ENCODE data around the gene SSR1.
"Not testable (repeated sequence)": the region's sequence is repeated elsewhere in the genome, so short reads cannot be mapped to it uniquely, and the experiment has no call there.

Gene SSR1

DNA sequence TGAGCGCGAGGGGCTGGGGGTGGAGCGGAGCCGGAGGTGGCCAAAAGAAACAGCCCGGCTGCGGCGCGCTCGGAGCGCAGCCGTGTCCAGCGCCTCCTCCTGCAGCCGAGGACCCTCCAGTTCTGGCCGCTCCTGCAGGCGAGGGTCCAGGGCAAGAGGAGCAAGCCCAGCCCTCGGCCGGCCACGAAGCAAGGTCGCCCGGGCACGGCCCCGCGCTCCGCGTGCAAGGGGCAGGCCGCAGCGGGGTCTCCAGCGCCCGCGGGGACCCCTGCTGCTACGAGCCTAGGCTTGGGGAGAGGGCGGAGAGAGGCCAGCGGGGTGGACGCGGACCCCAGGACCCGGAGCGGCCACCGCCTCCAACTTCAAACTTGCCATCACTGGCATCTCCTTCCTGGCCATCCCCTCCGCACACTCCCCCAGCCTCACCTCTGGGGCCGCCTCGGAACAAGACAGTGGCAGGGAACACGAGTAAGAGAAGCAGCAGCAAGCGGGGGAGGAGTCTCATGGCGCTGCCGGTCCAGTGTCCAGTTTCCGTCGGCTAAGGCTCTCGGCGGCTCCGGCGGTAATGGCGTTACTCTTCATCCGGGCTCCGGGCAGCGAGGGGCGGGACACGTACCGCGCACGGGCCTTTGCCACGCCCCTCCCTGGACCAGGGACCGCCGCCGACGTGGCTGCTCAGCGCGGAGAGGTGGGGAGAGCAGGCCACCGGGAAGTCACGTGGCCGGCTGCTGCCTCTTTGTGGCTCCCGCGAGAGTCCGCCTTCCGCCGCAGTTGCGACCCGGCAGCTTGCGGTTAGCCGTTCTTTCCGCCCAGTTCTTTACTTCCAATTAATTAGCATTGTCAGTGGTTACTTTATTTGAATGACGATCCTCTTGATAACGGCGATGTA, at the start of gene SSR1:
Gene SSR1 (minus strand): TSS at position 584 of the 889 bp plus-strand sequence. CDS start 79 bp downstream, at position 505.
- peak; percentile 96 for DNase-seq

DNA sequence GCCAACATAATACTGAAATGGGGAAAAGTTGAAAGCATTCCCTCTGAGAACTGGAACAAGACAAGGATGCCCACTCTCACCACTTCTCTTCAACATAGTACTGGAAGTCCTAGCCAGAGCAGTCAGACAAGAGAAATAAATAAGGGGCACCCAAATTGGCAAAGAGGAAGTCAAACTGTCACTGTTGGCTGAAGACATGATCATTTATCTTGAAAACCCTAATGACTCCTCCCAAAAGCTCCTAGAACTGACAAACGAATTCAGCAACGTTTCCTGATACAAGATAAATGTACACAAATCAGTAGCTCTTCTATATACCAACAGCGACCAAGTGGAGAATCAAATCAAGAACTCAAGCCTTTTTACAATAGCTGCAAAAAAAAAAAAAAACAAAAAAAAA, 38.9 kb upstream of the SSR1 start:
- DNase-seq = not testable (repeated sequence)

DNA sequence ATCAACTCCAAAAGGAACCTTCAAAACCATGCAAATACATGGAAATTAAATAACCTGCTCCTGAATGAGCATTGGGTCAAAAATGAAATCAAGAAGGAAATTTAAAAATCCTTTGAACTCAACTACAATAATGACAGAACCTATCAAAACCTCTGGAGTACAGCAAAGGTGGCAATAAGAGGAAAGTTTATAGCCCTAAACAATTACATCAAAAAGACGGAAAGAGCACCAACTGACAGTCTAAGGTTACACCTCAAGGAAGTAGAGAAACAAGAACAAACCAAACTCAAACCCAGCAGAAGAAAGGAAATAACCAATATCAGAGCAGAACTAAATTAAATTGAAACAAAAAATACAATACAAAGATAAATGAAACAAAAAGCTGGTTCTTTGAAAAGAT, 37.6 kb upstream of the SSR1 start:
- DNase-seq = not testable (repeated sequence)

DNA sequence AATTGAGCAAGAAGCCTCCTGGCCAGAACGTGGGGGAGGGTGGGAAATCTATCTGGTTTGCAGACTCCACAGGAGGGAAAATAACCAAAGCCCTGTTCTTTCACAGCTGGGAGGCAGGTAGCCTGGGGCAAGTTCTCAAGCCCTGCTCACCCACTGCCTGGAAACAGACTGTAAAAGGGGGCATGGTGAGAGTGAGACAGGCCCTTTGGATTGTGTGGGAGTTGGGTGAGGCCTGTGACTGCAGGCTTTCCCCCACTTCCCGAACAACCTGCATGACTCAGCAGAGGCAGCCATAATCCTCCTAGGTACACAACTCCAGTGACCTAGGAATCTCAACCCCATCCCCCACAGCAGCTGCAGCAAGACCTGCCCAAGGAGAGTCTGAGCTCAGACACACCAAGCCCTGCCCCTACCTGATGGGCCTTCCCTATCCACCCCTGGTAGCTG, 34.6 kb upstream of the SSR1 start:
- DNase-seq = not testable (repeated sequence)

DNA sequence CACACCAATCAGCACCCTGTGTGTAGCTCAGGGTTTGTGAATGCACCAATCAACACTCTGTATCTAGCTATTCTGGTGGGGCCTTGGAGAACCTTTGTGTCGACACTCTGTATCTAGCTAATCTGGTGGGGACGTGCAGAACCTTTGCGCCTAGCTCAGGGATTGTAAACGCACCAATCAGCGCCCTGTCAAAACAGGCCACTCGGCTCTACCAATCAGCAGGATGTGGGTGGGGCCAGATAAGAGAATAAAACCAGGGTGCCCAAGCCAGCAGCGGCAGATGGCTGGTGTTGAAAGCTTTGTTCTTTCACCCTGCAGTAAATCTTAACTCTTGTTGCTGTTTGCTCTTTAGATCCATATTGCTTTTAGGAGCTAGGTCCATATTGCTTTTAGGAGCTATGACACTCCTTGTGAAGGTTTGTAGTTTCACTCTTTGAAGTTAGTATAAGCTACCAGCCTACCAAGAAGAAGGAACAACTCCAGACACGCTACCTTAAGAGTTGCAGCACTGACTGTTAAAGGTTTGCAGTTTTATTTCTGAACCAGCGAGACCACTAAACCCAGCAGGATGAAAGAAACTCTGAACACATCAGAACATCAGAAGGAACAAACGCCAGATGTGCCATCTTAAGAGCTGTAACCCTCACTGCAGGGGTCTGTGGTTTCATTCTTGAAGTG, 31.9 kb upstream of the SSR1 start:
- DNase-seq = not testable (repeated sequence)

DNA sequence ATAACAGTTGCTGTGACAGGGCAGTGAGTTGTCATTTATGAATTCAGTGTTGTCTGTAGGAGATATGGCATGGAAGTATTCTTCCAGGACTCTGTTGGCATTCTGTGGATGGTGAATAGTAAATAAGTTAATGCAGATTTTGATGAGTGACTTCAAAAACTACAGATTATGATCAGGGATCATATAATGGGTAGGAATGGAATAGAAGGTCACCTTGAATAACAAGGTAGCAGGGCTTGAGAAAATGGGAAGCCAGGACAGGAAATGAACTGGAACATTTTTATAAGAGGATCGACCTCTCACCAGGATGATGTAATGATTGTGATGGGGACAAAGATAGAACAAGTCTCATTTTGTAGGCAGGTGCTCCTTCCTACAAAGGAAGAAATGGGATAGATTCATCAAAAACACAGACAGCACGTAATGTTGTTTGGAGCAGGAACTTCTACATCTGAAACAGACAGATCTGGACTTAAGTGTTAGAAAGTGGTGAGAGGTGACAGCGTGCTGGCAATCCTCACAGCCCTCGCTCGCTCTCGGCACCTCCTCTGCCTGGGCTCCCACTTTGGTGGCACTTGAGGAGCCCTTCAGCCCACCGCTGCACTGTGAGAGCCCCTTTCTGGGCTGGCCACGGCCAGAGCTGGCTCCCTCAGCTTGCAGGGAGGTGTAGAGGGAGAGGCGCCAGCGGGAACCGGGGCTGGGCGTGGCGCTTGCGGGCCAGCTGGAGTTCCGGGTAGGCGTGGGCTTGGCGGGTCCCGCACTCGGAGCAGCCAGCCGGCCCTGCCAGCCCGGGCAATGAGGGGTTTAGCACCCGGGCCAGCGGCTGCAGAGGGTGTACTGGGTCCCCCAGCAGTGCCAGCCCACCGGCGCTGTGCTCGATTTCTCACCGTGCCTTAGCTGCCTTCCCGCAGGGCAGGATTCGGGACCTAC, 30.8 kb upstream of the SSR1 start:
- no peak for DNase-seq

DNA sequence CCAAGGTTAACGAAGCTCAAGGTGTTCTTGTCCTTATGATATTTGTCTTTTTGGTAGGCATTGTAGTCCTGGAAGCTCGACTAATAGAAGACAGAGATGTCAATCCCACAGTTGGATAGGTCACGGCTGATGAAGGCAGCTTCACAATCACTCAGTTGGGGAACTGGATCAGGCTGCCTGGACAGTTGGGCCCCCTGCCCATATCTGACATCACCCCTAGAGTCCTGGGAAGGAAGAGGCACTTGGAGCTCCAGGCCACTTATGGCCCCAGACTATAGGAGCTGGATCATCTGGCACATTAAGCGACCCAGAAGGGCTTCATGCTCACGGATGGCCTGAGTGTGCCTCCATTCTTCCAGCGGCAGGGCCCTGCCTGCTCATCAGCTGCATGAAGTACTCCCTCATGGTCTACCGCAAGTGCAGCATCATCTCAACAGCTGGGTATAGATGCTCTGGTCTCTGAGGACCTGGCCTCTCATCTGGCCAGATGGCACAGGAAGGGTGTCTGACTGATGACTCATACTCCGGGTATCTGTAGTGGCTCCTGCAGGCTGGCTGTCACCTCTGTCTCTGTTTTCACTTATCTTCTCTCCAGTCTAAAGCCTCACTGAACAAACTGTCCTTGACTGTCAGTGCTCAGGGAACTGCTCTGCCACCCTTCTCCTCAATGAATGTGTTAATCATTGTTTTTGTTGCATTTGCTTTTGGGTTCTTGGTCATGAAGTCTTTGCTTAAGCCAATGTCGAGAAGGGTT, 29.2 kb upstream of the SSR1 start:
- no peak for DNase-seq

DNA sequence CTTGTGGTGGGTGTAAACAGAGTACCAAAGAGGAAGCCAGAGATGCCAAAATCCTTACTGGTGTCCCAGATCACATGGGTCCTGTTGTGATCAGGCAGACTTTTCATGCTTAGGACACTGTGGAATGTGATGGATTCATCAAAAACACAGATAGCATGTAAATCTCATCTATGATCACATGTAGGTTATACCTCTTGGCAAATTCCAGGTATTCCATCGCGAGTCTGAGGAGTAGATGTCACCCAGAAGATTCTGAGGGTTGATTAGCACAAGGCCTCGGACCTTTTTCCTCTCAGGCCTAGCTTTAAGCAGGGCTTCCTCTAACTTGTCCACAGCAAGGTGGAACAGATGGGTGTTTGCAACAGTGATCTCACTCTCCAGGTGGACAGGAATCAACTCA, 28.3 kb upstream of the SSR1 start:
- DNase-seq = no peak

DNA sequence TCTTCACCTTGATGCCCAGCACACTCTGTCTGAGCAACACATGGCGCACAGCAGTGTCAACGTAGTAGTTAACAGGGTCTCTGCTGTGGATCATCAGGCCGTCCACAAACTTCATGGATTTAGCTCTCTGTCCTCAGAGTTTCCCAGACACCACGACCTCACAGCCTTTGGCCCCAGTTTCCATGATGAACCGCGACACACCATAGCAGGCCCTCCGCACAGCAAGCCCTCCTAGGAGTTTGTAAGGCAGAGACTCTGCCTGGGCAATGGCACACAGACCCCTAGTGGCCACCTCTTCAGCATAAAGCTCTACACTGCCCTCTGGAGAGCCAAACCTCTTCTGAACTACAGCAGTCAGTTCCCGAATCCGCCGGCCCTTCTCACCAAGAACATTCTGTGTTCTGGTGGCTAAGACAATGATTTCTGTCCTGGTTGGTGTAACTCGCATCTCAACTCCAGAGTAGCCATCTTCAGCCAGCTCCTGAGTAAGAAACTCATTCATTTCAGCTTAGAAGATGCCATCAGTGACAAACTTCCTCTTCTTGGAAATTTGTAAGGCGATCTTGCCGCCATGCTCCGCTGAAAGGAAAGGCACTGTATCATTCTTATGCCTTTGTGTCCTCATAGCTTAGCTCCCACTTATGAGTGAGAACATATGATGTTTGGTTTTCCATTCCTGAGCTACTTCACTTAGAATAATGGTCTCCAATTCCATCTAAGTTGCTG, 26.2 kb upstream of the SSR1 start:
- DNase-seq = not testable (repeated sequence)

DNA sequence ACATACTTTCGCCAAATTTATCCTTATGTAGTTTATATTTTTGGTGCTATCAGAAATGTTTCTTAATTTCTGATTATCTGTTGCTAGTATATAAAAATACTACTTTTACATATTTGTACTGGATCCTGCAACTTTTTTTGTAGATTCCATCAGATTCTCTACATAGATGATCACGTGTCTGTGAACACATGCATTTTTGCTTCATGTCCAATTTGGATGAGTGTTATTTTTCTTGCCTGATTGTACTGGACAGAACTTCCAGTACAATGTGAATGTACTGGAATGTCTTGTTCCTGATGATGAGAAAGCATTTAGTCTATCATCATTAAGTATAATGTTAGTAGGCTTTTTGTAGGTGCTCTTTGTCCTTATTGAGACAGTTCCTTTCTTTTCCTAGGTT, 25.0 kb upstream of the SSR1 start:
- no peak for DNase-seq

DNA sequence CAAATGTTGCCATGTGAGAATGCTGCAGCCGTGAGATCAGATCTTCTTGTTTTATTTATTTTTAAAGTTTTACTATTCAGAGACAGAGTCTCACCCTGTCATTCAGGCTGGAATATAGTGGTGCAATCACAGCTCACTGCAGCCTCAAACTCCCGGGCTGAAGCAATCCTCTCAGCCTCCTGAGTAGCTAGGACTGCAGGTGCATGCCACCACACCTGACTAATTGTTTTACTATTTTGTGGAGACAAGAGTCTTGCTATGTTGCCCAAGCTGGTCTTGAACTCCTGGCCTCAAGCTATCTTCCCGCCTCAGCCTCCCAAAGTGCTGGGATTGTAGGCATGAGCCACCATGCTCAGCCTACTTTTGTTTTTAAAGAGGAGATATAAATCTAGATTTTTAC, 22.5 kb upstream of the SSR1 start:
- no peak for DNase-seq

DNA sequence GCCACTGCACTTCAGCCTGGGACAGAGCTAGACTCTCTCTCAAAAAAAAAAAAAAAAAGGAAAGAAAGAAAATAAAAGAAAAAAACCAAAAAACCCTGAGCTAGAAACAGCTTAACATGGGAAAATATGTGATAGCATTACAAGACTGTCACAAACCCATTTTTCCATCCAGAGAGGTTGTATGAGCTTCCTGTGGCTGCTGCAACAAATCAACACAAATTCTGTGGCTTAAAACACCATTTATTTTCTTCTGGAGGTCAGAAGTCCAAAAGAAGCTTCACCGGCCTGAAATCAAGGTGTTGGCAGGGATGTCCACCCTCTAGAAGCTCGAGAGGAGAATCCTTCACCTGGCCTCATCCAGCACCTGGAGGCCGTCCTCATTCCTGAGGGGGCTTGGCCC, 21.7 kb upstream of the SSR1 start:
- no peak for DNase-seq

DNA sequence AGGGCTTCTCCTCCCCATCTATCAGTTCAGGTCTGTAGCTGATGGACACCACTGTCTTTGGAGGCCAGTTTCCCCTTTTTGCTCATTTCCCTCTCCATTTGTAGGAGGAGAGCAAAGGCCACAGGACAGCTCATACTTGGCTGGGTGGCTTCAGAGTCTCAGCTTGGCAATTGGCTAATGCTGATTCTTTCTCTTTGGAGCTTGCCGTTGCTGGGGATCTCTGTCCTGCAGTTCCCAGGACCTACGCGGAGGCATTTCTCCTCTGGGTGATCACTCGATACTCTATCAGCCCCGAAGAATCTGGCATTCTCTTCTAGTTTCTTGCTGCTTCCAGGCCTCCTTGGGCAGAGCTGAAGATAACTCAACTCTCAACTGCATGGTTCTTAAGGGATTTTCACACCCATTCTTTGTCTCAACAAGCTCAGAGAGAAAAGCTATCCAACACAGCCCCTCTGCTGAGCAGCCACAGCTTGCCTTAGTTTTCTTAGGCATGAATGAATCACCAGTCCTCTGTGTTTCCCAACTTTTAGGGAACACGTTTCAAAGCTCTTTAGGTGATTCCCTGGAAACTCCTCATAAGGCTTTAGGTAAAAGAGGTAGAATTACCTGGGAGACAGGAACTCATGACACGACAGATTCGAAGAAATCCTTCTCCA, 19.2 kb upstream of the SSR1 start:
- DNase-seq = no peak

DNA sequence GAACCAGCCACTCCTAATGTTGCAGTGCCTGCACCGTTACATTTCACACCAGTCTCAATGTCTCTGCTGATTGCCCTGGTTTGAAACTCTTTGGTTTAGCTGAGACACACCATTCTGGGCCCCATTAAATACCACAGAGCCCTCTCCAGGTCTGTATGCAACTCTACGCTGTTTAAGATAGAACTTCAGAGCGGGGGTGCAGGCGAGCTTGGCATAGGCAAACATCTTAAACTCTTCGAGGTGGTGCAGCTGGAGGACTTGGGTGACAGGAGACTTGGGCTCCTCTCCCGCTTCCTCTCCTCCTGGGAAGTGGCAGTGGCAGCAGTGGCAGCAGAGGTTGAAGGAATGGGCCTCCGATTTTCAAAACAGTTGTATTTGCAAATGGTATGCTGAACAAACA, 18.5 kb upstream of the SSR1 start:
- no peak for DNase-seq

DNA sequence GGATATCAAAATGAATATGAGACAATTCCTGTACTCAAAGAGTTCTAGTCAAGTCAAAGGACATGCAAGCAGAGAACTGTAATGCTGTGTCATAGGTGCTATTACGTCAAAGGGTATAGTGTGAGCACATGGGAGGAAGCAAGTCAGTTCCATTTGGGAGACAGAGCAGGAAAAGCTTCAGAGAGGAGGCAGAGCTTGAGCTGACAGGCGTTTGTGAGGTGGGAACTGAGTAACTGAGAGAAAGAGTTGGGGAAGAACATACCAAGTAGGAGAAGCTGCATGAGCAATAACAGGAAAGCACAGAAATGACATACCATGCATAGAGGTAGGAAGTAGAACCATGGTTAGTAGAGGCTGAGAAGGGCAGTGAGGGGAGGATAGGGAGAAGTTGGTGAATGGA, 15.2 kb upstream of the SSR1 start:
- no peak for DNase-seq

DNA sequence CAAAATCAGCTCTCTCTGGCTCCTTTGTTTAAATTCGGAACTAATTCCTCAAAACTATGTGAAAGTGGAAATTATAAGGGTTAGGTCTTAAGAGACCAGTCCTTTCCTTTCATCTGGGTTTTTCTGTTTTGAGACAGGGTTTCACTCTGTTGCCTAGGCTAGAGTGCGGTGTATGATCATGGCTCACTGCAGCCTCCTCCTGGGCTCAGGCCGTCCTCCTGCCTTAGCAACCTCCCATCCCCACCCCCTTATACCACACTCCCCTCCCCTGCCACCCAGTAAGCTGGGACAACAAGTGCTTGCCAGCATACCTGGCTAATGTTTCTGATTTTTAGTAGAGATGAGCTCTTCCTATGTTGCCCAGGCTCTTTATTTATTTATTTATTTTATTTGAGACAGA, 12.8 kb upstream of the SSR1 start:
- DNase-seq = no peak

DNA sequence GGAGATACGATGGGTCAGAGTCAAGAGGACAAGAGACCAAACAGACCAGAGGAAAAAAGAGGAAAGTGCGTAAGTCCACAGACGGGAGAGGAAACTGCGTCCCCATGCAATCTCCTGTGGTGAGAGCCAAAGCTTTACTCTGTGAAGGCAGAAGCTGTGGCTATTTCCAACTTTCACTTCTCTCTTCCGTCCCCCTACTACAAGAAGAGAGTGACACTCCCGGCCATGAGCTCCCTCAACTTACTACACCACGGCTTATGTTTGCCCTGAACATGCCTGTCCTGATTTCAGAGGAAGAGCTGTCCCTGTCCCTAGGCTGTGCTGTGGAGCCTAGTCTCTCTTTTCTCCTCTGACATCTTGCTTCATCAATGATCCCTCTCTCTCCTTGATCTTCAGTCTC, 11.5 kb upstream of the SSR1 start:
- DNase-seq = no peak

DNA sequence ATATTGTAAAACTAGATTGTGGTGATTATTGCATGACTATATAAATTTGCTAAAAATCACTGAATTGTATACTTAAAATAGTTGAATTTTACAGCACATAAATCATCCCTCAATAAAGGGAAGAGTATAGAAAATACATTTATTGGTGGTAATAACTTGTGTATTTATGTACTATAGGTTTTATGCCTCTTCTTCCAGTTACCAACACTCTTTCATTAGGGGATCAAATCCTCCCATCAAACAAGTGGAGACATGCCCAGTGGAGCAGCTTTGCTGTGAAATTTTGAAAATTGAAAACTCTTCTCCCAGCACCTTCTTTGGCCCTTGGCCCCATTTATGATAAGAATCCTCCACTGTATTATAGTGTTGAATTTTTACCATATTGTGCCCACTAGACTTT, 10.1 kb upstream of the SSR1 start:
- no peak for DNase-seq

DNA sequence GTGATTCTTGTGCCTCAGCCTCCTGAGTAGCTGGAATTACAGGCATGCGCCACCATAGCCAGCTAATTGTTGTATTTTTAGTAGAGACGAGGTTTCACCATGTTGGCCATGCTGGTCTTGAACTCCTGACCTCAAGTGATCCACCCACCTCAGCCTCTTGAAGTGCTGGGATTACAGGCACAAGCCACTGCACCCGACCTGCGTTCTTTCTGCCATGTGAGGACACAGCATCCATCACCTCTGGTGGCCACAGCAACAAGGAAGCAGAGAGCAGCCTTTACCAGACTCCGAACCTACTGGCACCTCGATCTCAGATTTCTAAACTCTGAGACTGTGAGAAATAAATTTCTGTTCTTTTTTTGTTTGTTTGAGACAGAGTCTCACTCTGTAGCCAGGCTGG, 8.9 kb upstream of the SSR1 start:
- DNase-seq = not testable (repeated sequence)

DNA sequence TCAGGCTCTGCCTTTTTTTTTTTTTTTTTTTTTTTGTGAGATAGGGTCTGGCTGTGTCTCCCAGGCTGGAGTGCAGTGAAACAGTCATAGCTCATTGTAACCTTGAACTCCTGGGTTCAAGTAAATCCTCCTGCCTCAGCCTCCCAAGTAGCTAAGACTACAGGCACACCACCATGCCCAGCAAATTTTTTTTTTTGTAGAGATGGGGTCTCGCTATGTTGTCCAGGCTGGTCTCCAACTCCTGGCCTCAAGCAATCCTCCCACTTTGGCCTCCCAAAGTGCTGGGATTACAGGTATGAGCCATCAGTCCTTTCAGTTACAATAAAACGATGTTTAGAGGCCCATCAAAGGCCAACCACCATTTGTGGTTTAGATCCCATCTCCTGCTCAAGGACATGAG, 6.4 kb upstream of the SSR1 start:
- DNase-seq = not testable (repeated sequence)

DNA sequence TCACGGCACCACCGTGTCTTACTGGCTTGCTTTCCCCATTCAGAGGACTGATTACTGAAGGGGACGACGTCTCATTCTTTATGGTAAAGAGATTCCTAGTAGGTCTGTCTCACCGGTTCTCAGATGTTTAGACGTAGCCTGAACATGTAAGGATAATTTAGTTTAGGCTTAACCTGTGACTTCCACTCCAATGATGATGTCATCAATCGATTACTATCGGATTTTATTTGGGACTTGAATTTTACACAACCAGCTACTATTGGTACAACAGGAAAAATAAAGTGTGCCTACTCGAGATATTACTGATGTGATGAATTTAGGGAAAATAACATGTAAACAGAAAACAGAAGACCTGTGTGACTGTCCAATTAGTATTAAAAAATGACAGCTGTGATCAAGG, 4.5 kb upstream of the SSR1 start:
- no peak for DNase-seq

All from activated CD8-positive, alpha-beta memory T cell treated with anti-CD3 and anti-CD28 coated beads for 24 hours (primary cell).